Measurements from ENCODE around the gene PHKB.

DNA sequence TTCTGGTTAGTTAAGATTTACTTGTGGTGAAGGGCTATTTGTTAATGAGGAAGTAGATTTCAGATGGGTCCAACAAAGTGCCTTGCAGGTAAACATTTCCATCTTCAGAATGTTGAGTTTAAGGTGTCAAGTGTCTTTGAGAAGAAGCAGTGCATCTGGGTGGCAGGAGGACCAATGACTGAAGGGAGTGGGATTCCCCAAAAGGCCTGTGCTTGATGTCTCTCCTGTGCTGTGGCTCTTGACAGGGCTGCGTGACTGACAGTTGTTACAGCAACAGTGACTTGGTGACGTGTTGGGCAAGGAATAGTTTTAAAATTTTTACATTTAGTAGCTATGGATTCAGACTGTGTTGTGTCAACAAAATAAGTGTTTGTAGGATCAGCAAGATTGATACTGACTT, 149.9 kb downstream of the PHKB start:
- TF ChIP-seq CTCF (IDR thresholded peaks at IDR 0.05) = no peak
- TF ChIP-seq POLR2A (IDR thresholded peaks at IDR 0.05) = no peak

Data from uterus (tissue), 2 donors.